Body of pancreas (tissue), 4 donors: ENCODE results near the gene C6orf136.

ENCODE experiments used
- CTCF ChIP-seq, 7 experiments: fragments of 450-650 bp in 4 of 7; fragments of 200-600 bp in 3 of 7; sonication (generic) in 3 of 7; IDR thresholded peaks; one replicate each; pipeline ENCODE4 v1.5.1; 2016 to 2019; ENCODE audit warnings: antibody characterized with exemption in 7 of 7
- POLR2A ChIP-seq, 3 donors: fragments of 450-650 bp; IDR thresholded peaks; one replicate each; pipeline ENCODE4 v1.6.1; 2016; ENCODE audit warnings: antibody characterized with exemption in 3 of 3, mild to moderate bottlenecking in 2 of 3

GRCh38 chr6:30678964-30679726, 32.2 kb downstream of the C6orf136 start:
- TF ChIP-seq CTCF (IDR thresholded peaks at IDR 0.05) = peak; percentile 92 to 97 (median 95)
- no peak for TF ChIP-seq POLR2A (IDR thresholded peaks at IDR 0.05)
